A172 (cell line): ENCODE results near the gene OSBPL5. TPM values are rescaled to one million over a fixed set of nuclear protein-coding genes. Genes with fewer than 3 reads are reported as not detected.

Experiments used
- total RNA-seq: library from RNA; depleted of rRNA; stranded (reverse); fragments of >200 nt; shearing (Covaris generic); gene quantifications from 2 replicates; pipeline ENCODE4 v1.2.3, GENCODE V29; 2014; rRNA removed

Gene OSBPL5
- total RNA-seq, 1 experiment from 2014 or later, result 18.1 TPM

Other genes with a start within 250 kb of the OSBPL5 start
- 30.8 and 34.4 TPM in 2 replicates for gene PHLDA2, start 235.9 kb downstream of the OSBPL5 start, total RNA-seq
- 149 and 162 TPM in 2 replicates for gene NAP1L4, start 173.0 kb downstream of the OSBPL5 start, total RNA-seq
- gene CARS1, start 107.9 kb downstream of the OSBPL5 start, total RNA-seq, result 57.2 and 60.4 TPM in 2 replicates
- gene MRGPRG, start 53.5 kb upstream of the OSBPL5 start, total RNA-seq, result not detected in 2 replicates
- gene MRGPRE, start 67.1 kb upstream of the OSBPL5 start, total RNA-seq, result not detected in 2 replicates
- 28.7 and 43.2 TPM in 2 replicates for gene ZNF195, start 213.8 kb upstream of the OSBPL5 start, total RNA-seq